ENCODE measurements around the gene OR1Q1.

The OR1Q1 gene

DNA sequence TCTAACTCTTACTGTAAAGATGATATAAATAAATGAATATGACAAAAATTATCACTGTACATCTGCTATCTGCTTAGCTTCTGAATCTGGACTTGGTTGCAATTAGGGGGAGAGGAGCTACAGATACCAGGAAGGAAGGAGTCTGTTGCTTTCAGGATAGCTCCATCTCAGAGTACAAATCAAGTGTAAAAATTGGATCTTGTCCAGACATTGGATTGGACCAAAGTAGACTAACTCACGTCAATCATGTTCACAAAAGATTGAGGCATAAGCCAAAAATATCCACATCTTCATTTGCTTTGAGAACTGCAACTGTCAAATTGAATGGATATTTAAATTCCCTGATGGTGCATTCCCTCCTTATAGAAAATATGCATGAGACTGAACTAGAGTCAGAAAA, 8.8 kb upstream of the OR1Q1 start:
- H3K4me3 ChIP-seq (ENCODE audit: low read depth, low read length) = no peak overlapping the region
- H3K36me3 ChIP-seq = no peaks in the 10 kb centered on the region
- H3K4me1 ChIP-seq = no peaks in the 10 kb centered on the region
- TF ChIP-seq, protein P1, sequence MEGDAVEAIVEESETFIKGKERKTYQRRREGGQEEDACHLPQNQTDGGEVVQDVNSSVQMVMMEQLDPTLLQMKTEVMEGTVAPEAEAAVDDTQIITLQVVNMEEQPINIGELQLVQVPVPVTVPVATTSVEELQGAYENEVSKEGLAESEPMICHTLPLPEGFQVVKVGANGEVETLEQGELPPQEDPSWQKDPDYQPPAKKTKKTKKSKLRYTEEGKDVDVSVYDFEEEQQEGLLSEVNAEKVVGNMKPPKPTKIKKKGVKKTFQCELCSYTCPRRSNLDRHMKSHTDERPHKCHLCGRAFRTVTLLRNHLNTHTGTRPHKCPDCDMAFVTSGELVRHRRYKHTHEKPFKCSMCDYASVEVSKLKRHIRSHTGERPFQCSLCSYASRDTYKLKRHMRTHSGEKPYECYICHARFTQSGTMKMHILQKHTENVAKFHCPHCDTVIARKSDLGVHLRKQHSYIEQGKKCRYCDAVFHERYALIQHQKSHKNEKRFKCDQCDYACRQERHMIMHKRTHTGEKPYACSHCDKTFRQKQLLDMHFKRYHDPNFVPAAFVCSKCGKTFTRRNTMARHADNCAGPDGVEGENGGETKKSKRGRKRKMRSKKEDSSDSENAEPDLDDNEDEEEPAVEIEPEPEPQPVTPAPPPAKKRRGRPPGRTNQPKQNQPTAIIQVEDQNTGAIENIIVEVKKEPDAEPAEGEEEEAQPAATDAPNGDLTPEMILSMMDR (IDR thresholded peaks at IDR 0.05; ENCODE audit: low read depth, low read length) = no peak
- H3K9me3 ChIP-seq = no peaks in the 10 kb centered on the region
- H3K27me3 ChIP-seq = peaks cover 6% of the 10 kb centered on the region; the same call in 1 of the 2 replicates
- DNase-seq = no peak

DNA sequence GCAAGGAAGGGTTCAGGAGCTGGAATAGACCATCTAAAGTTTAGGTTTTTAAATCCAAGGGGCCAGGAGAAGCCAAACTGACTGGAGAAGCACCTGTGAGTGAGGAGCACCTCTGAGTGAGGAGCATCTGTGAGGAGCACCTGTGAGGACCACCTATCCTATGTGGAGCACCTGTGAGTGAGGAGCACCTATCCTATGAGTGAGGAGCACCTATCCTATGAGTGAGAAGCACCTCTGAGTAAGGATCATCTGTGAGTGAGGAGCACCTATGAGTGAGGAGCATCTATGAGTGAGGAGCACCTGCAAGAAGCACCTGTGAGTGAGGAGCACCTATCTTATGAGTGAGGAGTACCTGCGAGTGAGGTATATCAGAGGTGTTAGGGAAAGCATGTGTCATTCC, 8.0 kb upstream of the OR1Q1 start:
- Histone ChIP-seq H3K27me3 (peaks cover 8% of the 10 kb centered on the region; the same call in 1 of the 2 replicates), H3K36me3 (no peaks in the 10 kb centered on the region), H3K4me3 (ENCODE audit: low read depth, low read length) (no peak overlapping the region), H3K4me1 (no peaks in the 10 kb centered on the region), H3K9me3 (no peaks in the 10 kb centered on the region)
- DNase-seq = no peak
- TF ChIP-seq, protein P1 (IDR thresholded peaks at IDR 0.05; ENCODE audit: low read depth, low read length) = no peak

DNA sequence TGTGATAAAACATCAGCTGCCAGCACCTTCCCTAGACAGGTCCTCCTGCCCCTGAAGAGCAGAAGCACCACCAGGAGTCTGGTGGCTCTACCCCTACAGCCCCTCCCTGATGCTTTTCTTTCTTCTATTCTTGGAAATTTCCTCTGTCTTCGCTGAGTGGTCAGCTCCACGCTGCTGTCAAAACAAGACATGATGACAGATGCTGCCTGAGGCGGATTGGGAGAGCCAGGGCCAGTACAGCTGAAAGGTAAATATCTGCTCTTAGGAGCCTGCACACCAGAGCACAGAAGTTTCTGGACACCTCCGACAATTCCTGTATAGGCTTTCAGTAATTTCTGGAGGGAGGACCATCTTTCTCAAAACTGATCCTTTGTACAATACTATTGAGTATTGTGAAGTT, 4.7 kb upstream of the OR1Q1 start:
- Histone ChIP-seq H3K4me3 (ENCODE audit: low read depth, low read length) (no peak overlapping the region), H3K9me3 (no peaks in the 10 kb centered on the region), H3K27me3 (peaks cover 6% of the 10 kb centered on the region; the same call in 1 of the 2 replicates), H3K4me1 (no peaks in the 10 kb centered on the region), H3K36me3 (no peaks in the 10 kb centered on the region)
- TF ChIP-seq, protein P1 (IDR thresholded peaks at IDR 0.05; ENCODE audit: low read depth, low read length) = no peak
- no peak for DNase-seq

DNA sequence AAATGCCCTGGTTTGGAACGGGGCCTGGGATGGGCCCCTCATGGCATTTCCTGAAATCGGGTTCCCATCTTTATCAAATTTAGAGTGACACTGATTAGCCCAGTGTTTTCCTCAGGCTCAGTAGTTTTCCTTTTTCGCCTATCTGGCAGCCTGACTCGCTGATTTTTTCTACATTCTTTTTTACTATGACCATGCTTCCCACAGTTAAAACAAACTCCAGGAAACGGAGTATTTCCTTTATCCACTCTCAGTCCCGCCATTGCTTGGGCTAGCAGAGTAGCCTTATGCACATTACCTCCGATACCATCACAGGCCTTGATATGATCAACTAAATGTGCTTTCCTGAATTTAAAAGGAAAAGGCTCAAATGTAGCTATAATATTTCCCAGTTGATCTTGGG, 5.5 kb downstream of the OR1Q1 start:
- Histone ChIP-seq H3K9me3 (no peaks in the 10 kb centered on the region), H3K4me1 (no peaks in the 10 kb centered on the region), H3K4me3 (ENCODE audit: low read depth, low read length) (no peak overlapping the region), H3K27me3 (peaks cover 8% of the 10 kb centered on the region), H3K36me3 (no peaks in the 10 kb centered on the region)
- DNase-seq = no peak
- TF ChIP-seq, protein P1 (IDR thresholded peaks at IDR 0.05; ENCODE audit: low read depth, low read length) = no peak

DNA sequence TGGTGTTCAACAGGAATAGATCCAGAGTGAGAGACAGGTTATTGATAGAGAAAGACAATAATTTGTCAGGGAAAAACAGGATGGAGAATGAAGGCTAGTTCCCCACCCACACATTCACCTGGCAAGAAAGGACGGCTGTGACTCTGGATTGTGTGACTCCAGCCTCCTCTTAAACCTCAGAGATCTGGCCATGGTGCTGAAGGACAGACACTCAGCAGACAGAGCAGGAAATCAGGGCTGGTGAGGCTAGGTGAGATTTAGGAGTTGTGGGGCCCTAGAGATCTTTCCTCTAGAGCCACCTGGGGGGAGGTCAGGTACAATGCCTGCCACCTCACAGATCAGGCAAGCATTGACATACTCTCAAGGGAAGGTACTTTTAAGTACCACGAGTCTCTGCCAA, 27.7 kb downstream of the OR1Q1 start:
- Histone ChIP-seq H3K4me1 (no peaks in the 10 kb centered on the region), H3K27me3 (0 out of 2 replicates have a peak, but pooled peaks cover 3% of the 10 kb centered on the region), H3K36me3 (no peaks in the 10 kb centered on the region), H3K4me3 (ENCODE audit: low read depth, low read length) (no peak overlapping the region), H3K9me3 (no peaks in the 10 kb centered on the region)
- no peak for DNase-seq
- TF ChIP-seq, protein P1 (IDR thresholded peaks at IDR 0.05; ENCODE audit: low read depth, low read length) = no peak

DNA sequence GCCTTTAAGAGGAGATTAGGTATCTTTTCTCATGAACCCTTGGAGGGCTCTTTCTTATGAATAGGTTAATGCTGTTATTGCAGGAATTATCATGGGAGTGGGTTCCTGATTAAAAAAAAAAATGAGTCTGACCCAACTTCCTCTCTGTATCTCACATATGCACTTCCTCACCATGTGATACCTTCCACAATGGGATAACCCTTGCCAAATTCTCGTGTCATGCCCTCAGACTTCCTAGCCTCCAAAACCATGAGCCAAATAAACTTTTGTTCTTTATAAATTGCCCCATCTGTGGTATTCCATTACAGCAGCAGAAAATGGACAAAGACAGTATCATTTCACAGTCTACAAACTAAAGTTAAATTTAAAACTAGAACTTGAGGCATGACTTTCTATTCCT, 41.8 kb downstream of the OR1Q1 start:
- H3K9me3 ChIP-seq = no peaks in the 10 kb centered on the region
- no peak for DNase-seq
- H3K4me1 ChIP-seq = no peaks in the 10 kb centered on the region
- H3K36me3 ChIP-seq = no peaks in the 10 kb centered on the region
- peaks cover 8% of the 10 kb centered on the region for H3K27me3 ChIP-seq
- TF ChIP-seq, protein P1 (IDR thresholded peaks at IDR 0.05; ENCODE audit: low read depth, low read length) = no peak
- no peak overlapping the region for H3K4me3 ChIP-seq (ENCODE audit: low read depth, low read length)
